ENCODE data around the gene IL18. TPM values are rescaled to one million over a fixed set of nuclear protein-coding genes. Genes with fewer than 3 reads are reported as not detected.

Gene IL18
- total and polyA plus RNA-seq, 2 of the 8 experiments (the other 6 are each of a cell fraction or from before 2014, with no cell fraction given) = 0.29 to 0.84 TPM

GRCh38 chr11:112113539-112114457 is 50.1 kb downstream of the IL18 start:
- ChIA-PET CTCF (ENCODE audit: partially characterized antibody) (interaction anchor here (0.6 to 9.3 kb wide), 39 partner anchors 8 to 1392 kb away, joined by 3 to 104 read pairs (median 4); partner anchors contain the start of genes BCO2 and IL18), POLR2A (ENCODE audit: partially characterized antibody) (interaction anchor here (1.1 kb wide), 1 partner anchor 9 kb away, joined by 3 read pairs; no protein-coding TSS in a partner anchor)
- Histone ChIP-seq H4K91ac (replicated peaks; ENCODE audit: insufficient read length, low read length) (no peak overlapping the region), H4K8ac (ENCODE audit: extremely low read depth, insufficient read depth, low read length) (no peak overlapping the region), H2BK5ac (ENCODE audit: low read depth, low read length) (no peak overlapping the region), H3K36me3 (ENCODE audit: control insufficient read depth in 2 of 4, insufficient read depth in 4 of 4, low read length in 3 of 4) (no peaks in the 10 kb centered on the region), H3K79me2 (ENCODE audit: control insufficient read depth in 1 of 2, insufficient read depth in 2 of 2, low read length in 2 of 2) (no peaks in the 10 kb centered on the region), H2AFZ (ENCODE audit: low read length) (no peak overlapping the region), H3K4ac (replicated peaks; ENCODE audit: insufficient read length, low read depth, low read length) (no peak overlapping the region), H3K4me3 (ENCODE audit: extremely low read depth in 1 of 4, insufficient read depth in 2 of 4, low read depth in 3 of 4, low read length in 4 of 4) (no peak overlapping the region), H2BK12ac (ENCODE audit: low read depth, low read length) (no peak overlapping the region), H3K27me3 (replicated peaks in 1 of 4; ENCODE audit: control insufficient read depth in 3 of 4, extremely low read depth in 1 of 4, insufficient read depth in 3 of 4, low read length in 3 of 4) (no peaks in the 10 kb centered on the region), H3K23me2 (ENCODE audit: low read depth, low read length) (no peaks in the 10 kb centered on the region), H3K56ac (replicated peaks; ENCODE audit: insufficient read length, low read depth, low read length) (no peak overlapping the region), H2AK5ac (ENCODE audit: low read depth, low read length) (no peak overlapping the region), H3K4me2 (ENCODE audit: insufficient read depth in 1 of 2, low read depth in 2 of 2, low read length in 2 of 2) (no peak overlapping the region), H3K79me1 (ENCODE audit: low read depth, low read length) (no peaks in the 10 kb centered on the region), H3K9me3 (ENCODE audit: insufficient read depth in 2 of 2, low read depth in 1 of 2, low read length in 1 of 2) (no peaks in the 10 kb centered on the region), H3K27ac (ENCODE audit: low read depth, low read length) (no peak overlapping the region), H3K23ac (ENCODE audit: insufficient read length) (no peak overlapping the region), H4K5ac (ENCODE audit: insufficient read length, low read depth, low read length) (no peak overlapping the region), H2BK120ac (replicated peaks; ENCODE audit: low read depth, low read length) (no peak overlapping the region), H2BK15ac (ENCODE audit: low read length) (no peak overlapping the region), H3K18ac (ENCODE audit: extremely low read depth, low read length) (no peak overlapping the region), H4K20me1 (replicated peaks in 1 of 2; ENCODE audit: control insufficient read depth in 1 of 2, insufficient read depth in 2 of 2, low read length in 2 of 2) (no peaks in the 10 kb centered on the region), H3K9ac (replicated peaks in 1 of 4; ENCODE audit: extremely low read depth in 1 of 4, low read depth in 3 of 4, low read length in 3 of 4) (no peak overlapping the region), H3K14ac (ENCODE audit: insufficient read length) (no peak overlapping the region), H3K4me1 (replicated peaks in 1 of 4; ENCODE audit: control insufficient read depth in 3 of 4, insufficient read depth in 4 of 4, low read length in 3 of 4) (no peaks in the 10 kb centered on the region), H2BK20ac (ENCODE audit: low read length) (no peak overlapping the region)
- DNase-seq (ENCODE audit: low read depth in 1 of 2, low spot score in 2 of 2) = no peak
- 78% methylated on average over 6 of the region's 6 CpGs; no CpG with 5 or more reads in 1 of the 2 experiments for WGBS, 2 experiments (ENCODE audit: extremely low coverage in 1 of 2, insufficient coverage in 1 of 2, insufficient read length in 1 of 2, insufficient replicate concordance in 2 of 2, low coverage in 1 of 2, low lambda C conversion rate in 2 of 2, missing lambda C conversion rate in 1 of 2)
- FAIRE-seq = no peak
- TF ChIP-seq RAD21 (IDR thresholded peaks at IDR 0.05 in 1 of 2, conservative IDR thresholded peaks at IDR 0.05 in 1 of 2; ENCODE audit: low read depth in 2 of 2, low read length in 2 of 2) = peak; percentile 64 to 65

Measured in H1 (cell line).